OCI-LY7 (cell line): ENCODE results near the gene DSTYK. TPM values are rescaled to one million over a fixed set of nuclear protein-coding genes. Genes with fewer than 3 reads are reported as not detected.
A peak's percentile ranks its signal among the peaks of the same experiment; 100 is the strongest.

Experiments
- BruUV-seq: library from RNA; stranded (reverse); fragments of 400-500 nt; replicated peaks from 2 replicates; lab custom pipeline; 2021; lab: Mats Ljungman, UMichigan
- CTCF ChIA-PET: fragments of 300-600 bp; sonication (Branson Sonifier 250); formaldehyde crosslinking; loops from one replicate; lab custom pipeline; 2022; ENCODE audit warnings: antibody characterized with exemption; ENCODE audit not compliant: unreplicated experiment; lab: Charles Lee
- POLR2A ChIA-PET: fragments of 300-600 bp; sonication (Branson Sonifier 250); formaldehyde crosslinking; loops from one replicate; lab custom pipeline; 2022; ENCODE audit warnings: antibody characterized with exemption; lab: Charles Lee
- DNase-seq: peaks from one replicate; pipeline ENCODE4 v3.0.0-alpha.2; 2015; ENCODE audit warnings: low spot score
- H2AFZ ChIP-seq: fragments of 200-600 bp; sonication (generic), shearing (Covaris generic); 2 replicates; pipeline ENCODE4 v1.6.1; 2014; ENCODE audit warnings: mild to moderate bottlenecking, antibody characterized with exemption, low read length, moderate library complexity
- H3K27ac ChIP-seq: fragments of 200-600 bp; sonication (generic); 2 replicates; pipeline ENCODE4 v1.5.1; 2014; ENCODE audit warnings: mixed run types, low read depth, mild to moderate bottlenecking, moderate library complexity, low read length, inconsistent platforms; ENCODE audit not compliant: poor library complexity, severe bottlenecking
- H3K36me3 ChIP-seq: fragments of 200-600 bp; sonication (generic); 2 replicates; pipeline ENCODE4 v1.6.1; 2014; ENCODE audit warnings: mild to moderate bottlenecking, antibody characterized with exemption, low read length, moderate library complexity, mixed read lengths; ENCODE audit not compliant: insufficient read depth
- H3K4me1 ChIP-seq: fragments of 200-600 bp; sonication (generic); 2 replicates; pipeline ENCODE4 v1.5.1; 2014; ENCODE audit warnings: mild to moderate bottlenecking, low read length; ENCODE audit not compliant: insufficient read depth, poor library complexity, severe bottlenecking
- H3K4me2 ChIP-seq: fragments of 200-600 bp; sonication (generic); 2 replicates; pipeline ENCODE4 v1.6.1; 2014; ENCODE audit warnings: mild to moderate bottlenecking, low read length
- H3K4me3 ChIP-seq: fragments of 200-600 bp; sonication (generic); 2 replicates; pipeline ENCODE4 v1.5.1; 2014; ENCODE audit warnings: mild to moderate bottlenecking, low read depth, low read length; ENCODE audit not compliant: poor library complexity, severe bottlenecking
- H3K79me2 ChIP-seq: fragments of 200-600 bp; sonication (generic); 2 replicates; pipeline ENCODE4 v1.6.1; 2016; ENCODE audit warnings: low read depth, mild to moderate bottlenecking, low read length, moderate library complexity, mixed read lengths; ENCODE audit not compliant: insufficient read depth
- H3K9me2 ChIP-seq: fragments of 200-600 bp; sonication (generic); 2 replicates; pipeline ENCODE4 v1.6.1; 2016; ENCODE audit warnings: mild to moderate bottlenecking, low read length, mixed read lengths; ENCODE audit not compliant: insufficient read depth
- H3K9me3 ChIP-seq: fragments of 200-600 bp; sonication (generic); 2 replicates; pipeline ENCODE4 v1.6.1; 2014; ENCODE audit warnings: mild to moderate bottlenecking, mixed run types, low read length, mixed read lengths
- H4K20me1 ChIP-seq: fragments of 200-600 bp; sonication (generic); 2 replicates; pipeline ENCODE4 v1.6.1; 2014; ENCODE audit warnings: mild to moderate bottlenecking, antibody characterized with exemption, low read length, moderate library complexity, mixed read lengths; ENCODE audit not compliant: insufficient read depth
- CTCF ChIP-seq: fragments of 200-600 bp; sonication (generic); conservative IDR thresholded peaks from 2 replicates; pipeline ENCODE4 v1.5.1; 2014; ENCODE audit warnings: mild to moderate bottlenecking, antibody characterized with exemption, low read length, moderate library complexity, mixed read lengths
- EZH2phosphoT487 ChIP-seq: fragments of 200-600 bp; sonication (generic); IDR thresholded peaks from 2 replicates; pipeline ENCODE4 v1.6.1; 2018; ENCODE audit warnings: low read depth, borderline replicate concordance, mild to moderate bottlenecking, mixed run types, antibody characterized with exemption, low read length, moderate library complexity, mixed read lengths
- intact Hi-C: fragments of 100-400 bp; cut with micrococcal nuclease; formaldehyde crosslinking; loops from one replicate; pipeline ENCODE4 v1.10.0; 2022; ENCODE audit not compliant: unreplicated experiment
- total RNA-seq, 2 experiments: library from RNA; depleted of rRNA in 1 of 2; stranded (reverse); fragments of >200 nt in 1 of 2; shearing (Covaris generic) in 1 of 2; gene quantifications; 2 replicates each; pipeline ENCODE4 v1.2.3, GENCODE V29; 2014 to 2022

Gene DSTYK
- total RNA-seq, 2 experiments from 2014 or later, result 4.7 to 6.6 TPM

DNA sequence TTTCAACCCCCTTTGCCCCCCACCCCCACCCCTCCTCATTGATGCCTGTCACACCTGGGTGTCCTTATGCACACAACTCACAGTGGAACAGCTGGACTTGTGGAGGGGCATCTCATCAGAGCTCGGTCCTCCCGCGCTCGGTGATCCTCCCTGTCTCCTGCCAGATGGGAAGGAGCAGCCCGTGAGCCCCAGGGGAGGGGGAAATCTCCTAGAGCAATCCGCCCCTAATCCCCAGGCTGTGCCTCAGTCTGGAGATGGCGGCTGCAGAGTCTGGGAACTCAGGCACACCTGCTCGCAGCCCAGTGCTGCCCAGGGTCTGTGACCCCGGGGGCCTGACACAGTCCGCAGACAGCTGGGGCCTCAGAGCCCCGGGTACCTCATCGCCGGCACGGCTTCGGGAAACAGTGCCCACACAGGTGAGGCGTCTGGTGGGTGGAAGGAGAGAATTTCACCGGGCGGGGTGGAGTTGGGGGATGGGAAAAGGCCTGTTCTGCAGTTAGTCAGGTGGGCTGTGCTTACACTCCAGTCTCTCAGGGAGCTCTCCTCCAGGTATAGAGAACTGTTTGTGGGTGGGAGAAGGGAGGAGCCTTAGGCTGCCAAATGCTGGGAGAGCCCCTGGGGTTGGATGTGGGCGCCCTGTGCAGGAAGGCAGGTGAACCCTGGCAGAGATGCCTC is 45.6 kb upstream of the DSTYK start:
- intact Hi-C loops, result loop anchor here (1.0 to 10.0 kb wide), 6 partner anchors 28 to 282 kb away; partner anchors contain the start of gene RBBP5

GRCh38 chr1:205255941-205256780 is 44.7 kb upstream of the DSTYK start:
- H3K79me2 ChIP-seq, result no peaks in the 10 kb centered on the region
- CTCF ChIA-PET, result interaction anchor here (0.6 to 8.0 kb wide), 5 partner anchors 28 to 194 kb away, joined by 3 to 48 read pairs (median 3); partner anchors contain the start of genes RBBP5 and TMCC2
- intact Hi-C loops, result loop anchor here (1.0 to 10.0 kb wide), 6 partner anchors 27 to 281 kb away; partner anchors contain the start of gene RBBP5
- POLR2A ChIA-PET, result no interaction called here
- H3K27ac ChIP-seq, result no peak overlapping the region
- BruUV-seq, result no TSS peak
- no peaks in the 10 kb centered on the region for H3K9me3 ChIP-seq
- no peak overlapping the region for H2AFZ ChIP-seq
- H3K9me2 ChIP-seq, result no peaks in the 10 kb centered on the region
- peak; percentile 74 for DNase-seq
- no peaks in the 10 kb centered on the region for H4K20me1 ChIP-seq
- H3K4me1 ChIP-seq, result peaks cover 39% of the 10 kb centered on the region
- H3K4me2 ChIP-seq, result no peak overlapping the region
- no peak overlapping the region for H3K4me3 ChIP-seq
- TF ChIP-seq EZH2phosphoT487 (no peak), CTCF (peak; percentile 88)
- H3K36me3 ChIP-seq, result no peaks in the 10 kb centered on the region

More for the DNA sequence above, 45.6 kb upstream of the DSTYK start:
- Histone ChIP-seq H3K9me2 (no peaks in the 10 kb centered on the region), H3K27ac (no peak overlapping the region), H3K4me2 (no peak overlapping the region), H4K20me1 (no peaks in the 10 kb centered on the region), H2AFZ (no peak overlapping the region), H3K4me3 (no peak overlapping the region), H3K9me3 (no peaks in the 10 kb centered on the region), H3K36me3 (no peaks in the 10 kb centered on the region), H3K79me2 (no peaks in the 10 kb centered on the region), H3K4me1 (peaks cover 40% of the 10 kb centered on the region)
- DNase-seq, result no peak
- BruUV-seq, result no TSS peak
- ChIA-PET CTCF (interaction anchor here (0.6 to 8.0 kb wide), 3 partner anchors 14 to 96 kb away, joined by 3 to 48 read pairs (median 4); partner anchors contain the start of gene TMCC2), POLR2A (interaction anchor here (1.4 kb wide), 1 partner anchor 13 kb away, joined by 4 read pairs; no protein-coding TSS in a partner anchor)
- no peak for TF ChIP-seq CTCF
- TF ChIP-seq EZH2phosphoT487, result no peak
